Activated T-cell treated with anti-CD3 and anti-CD28 coated beads for 1 hour (primary cell): ENCODE measurements around the gene PLAAT3.
"Not testable (repeated sequence)": the region's sequence is repeated elsewhere in the genome, so short reads cannot be mapped to it uniquely, and the experiment has no call there.

Source experiments
- DNase-seq: peaks from one replicate; pipeline ENCODE4 v3.0.0-alpha.2; 2020; ENCODE audit warnings: low read depth

The PLAAT3 gene

DNA sequence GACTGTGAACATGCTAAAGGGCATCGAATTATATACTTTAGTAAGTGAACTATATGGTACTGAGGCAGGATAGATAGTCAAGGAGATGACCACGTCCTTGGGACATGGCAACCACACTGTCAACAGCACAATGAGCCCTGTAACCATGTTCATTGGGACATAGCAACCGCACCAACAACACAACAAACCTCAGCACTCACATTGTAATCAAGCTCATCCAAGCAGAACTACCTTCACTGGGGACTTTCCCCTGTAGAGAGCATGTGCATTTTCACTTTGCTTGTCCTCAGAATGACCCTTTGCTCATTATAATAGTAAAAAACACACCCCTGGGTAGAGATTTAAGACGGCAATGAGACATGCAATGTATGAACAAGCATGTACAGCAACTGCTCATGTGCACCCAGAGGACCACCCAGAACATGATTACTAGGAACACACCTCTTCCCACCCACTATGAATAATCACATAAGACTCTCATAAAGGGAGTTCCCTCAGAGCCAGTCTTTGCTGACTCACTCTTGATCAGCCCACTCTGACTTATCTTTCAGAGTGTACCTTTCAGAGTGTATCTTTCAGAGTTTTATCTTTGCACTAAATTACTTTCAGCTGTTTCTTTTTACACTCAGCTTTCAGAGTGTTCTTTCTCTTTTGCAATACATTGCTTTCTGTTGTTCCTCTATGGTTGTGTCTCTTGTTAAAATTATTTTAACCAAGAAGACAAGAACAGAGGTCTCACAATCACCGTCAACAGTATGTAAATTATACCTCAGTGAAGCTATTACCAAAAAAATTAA lies 47.0 kb downstream of the PLAAT3 start:
- peak; percentile 39 for DNase-seq

DNA sequence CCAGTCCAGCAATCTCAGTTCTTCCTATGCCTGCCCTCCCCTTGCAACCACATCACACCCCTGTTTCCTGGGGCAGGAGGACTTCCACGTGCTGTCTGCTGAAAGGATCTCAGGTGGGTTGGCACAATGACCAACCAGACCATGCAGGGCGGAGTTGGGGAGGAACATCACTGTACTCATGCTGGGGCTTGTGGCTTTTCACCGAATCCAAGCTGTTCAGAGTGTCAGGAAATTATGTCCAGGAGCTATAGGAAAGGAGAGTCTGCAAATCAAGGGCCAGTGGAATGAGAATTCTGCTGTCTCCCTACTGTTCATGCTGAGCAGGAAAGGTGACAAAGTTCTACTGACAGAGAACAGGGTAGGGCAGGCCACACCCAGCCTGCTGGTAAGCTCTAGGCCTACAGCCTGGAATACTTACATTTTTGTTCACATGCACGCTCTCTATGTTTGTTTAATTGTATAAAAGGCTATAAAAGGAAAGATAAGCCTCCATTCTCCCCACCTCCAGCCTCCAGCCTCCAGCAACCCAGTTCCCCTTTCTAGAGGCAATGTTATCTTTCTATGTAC lies 49.4 kb downstream of the PLAAT3 start:
- DNase-seq: no peak

DNA sequence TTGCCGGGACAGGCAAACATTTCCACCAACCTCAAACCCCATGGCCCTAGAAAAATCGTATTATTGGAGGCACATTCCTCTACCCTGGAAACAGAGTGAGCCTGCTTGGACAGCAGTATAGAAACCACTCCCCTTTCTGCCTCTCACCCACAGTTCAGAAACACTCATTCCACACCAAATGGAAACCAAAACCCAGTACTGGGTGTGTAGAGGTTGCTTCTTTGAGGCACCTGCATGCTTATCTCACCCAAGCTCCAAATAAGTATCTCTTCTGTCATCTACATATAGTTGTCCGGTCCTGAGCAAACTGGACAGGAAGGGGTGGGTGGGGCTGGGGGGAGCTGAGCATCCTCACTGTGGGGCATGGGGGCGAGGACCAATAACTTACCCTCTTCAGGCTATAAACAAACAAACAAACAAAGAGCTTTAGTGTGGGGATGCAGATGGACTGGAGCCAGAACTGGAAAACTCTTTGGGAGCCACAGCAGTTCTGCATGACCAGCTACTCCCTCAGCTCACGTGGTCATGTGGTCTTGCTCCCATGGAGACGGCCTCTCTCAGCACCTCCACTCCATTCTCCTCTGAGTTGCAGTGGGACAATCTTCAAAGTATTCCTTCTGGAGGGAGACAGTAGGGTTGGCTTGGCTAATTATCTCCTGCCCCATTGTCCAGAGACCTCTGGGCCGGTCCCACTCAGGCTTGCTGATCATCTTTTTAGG lies 50.0 kb downstream of the PLAAT3 start:
- DNase-seq: no peak

DNA sequence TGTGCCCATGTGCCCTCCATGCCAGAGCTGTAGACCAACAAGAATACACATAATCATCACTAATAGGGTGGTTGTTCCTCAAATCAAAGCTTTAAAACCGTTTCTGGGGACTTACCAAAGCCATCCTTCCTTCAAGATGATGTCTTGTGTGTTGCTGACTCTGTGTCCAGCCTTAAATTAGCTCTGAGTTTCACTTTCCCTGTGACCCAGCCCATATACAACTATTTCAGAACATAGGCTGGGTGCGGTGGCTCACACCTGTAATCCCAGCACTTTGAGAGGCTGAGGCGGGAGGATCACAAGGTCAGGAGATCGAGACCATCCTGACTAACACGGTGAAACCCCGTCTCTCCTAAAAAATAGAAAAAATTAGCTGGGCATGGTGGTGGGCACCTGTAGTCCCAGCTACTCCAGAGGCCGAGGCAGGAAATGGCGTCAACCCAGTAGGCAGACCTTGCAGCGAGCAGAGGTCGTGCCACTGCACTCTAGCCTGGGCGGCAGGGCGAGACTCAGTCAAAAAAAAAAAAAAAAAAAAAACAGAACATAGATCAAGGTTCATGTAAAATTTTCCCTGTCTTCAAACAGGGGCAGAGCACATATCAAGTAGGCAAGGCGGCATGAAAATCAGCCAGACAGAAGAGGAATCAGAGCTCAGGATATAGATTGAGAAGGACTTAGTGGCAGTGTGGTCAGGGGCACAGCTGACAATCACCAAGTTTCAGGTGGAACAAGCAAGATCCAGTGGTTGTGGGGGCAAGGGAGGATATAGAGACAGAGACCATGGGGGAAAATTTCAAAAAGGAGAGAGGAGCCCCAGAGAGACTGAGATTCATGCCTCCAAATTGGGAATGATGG lies 50.8 kb downstream of the PLAAT3 start, which contains the start of gene PLAAT2:
Gene PLAAT2, minus strand, starts transcription at position 179 of the 855 bp plus-strand sequence. Its CDS starts 55 bp downstream, at position 124.
- DNase-seq: no peak

DNA sequence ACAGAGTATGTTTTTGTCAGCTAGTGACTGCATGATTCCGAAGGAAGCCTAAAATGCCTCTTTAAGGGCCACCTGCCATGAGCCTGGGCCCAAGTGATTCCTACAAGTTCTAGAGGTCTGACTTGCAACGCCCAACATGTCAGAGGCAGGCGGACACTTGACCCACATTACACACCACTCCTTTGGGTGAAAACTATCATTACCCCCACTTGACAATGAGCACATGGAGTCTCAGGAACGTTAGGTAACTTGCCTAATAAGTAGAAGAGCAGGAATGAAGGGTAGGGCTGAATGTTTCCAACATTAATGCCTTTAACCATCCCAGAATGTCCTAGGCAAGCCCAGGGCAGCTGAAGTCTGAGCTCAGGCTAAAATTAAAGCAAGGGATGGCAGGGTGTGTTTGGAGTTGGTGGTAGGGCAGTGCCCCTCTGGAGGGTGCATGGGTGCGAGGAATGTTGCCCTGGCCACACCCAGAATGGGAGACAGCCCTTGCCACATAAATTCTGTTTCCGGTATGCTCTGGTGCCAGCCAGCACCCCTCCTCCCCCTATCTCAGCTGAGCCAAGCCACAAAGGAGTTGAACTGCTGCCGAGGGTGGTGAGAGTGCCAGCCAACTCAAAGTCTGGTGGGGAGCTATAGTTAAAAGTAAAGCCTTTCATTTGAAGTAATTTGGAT lies 53.6 kb downstream of the PLAAT3 start:
- no peak for DNase-seq

DNA sequence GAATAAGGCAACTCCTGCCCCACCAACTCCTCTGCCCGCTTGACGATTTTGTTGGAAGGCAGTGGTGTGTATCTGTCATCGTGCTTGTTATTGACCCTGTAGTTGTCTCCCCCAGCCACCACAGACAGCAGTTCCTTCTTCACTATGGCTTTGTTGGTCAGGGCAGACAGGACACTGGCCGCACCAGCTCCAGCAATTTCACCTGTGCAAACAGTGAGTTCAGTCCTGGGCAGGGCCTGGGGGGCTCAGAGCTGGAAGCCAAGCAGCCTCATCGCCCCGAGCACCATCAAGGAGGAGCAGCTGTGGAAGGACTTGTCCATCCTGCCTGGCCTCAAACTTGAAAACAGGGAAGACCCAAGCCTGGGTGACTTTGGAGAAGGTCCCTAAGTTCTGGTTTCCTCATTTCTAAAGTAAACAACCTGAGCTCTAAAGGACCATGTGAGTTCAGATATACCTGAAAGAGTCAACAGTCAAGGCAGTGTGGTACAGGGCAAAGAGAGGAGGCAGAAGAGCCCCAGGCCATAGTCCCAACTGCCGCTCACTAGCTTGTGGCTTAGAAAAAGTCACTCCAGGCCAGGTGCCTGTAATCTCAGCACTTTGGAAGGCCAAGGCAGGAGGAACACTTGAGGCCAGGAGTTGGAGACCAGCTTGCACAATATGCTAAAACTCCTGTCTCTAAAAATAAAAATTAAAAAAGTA lies 55.6 kb downstream of the PLAAT3 start:
- DNase-seq: no peak

DNA sequence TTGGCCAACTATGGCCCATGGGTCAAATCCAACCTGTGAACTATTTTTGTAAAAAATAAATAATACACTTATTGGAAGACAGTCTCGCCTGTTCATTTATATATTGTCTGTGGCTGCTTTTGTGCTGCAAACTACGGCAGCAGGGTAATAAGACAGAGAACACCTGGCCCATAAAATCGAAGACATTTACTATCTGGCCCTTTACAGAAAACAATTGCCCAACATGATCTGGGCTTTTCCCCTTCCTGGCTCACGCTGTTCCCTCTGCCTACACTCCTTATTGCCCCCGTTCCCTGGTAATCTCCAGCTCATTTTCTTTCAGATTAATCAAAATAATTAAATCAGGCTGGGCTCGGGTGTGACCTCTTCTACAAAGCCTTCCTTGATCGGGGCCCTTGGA lies 56.7 kb downstream of the PLAAT3 start:
- no peak for DNase-seq

DNA sequence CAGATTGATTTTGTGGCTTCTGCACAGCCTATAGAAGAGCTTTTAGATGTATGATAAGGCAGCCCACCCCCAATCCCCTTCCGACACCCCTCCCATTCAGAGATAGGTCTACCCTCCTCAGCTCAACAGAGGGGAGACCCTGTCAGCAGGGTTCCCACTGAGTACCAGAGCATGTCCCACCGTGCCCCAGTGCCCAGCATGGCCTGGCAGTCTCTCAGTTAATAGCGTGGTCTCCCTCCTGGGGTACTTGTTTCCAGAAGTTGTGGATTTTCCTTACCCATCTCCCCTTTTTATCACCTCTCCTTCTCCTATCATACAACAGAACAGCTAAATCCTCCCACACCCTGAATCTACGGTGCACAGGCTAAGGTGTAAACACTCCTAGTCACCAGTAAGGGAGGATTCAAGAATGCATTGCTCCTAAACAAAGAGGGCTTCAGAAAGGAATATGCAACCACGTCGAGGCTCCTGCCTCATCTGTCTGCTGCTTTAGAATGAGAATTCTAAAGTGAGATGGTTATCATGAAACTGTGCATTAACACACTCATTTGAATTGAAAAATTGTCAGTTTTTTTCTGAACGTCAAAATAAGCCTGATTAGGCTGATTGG lies 57.7 kb downstream of the PLAAT3 start:
- no peak for DNase-seq

DNA sequence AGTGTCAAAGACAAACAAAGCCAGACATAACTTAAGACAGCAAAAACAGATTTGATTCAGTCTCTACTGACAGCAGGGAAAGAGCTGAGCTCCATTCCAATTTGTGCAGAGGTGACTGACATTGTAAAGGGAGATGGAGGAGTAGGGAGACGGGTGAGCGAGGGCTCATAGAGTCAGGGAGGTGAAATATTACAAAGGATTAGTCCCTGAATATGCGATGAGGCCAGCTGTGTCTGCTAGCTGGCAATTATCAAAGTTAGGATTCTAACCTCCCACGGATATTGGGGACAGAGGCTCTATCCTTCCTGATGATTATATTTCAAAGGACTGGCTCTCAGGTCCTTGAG lies 59.4 kb downstream of the PLAAT3 start:
- DNase-seq: no peak

DNA sequence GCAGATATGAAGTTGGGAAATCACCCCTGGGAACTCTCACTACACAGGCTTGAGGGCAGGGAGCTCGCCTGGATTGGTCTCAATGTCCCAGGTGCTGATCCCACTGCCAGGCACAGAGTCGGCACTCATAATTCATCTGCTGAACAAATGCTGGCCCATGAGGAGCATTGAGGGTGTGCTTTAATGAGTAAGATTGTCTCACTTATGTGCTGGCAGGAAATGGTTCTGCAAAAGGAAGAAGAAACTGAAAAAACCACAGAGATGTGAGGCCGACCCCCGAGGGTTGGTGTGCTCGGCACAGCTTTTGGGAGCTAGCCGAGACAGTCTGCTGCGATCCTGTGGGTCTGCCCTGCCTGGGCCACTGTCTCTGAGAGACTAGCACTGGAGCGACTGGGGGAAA lies 60.5 kb downstream of the PLAAT3 start:
- no peak for DNase-seq

DNA sequence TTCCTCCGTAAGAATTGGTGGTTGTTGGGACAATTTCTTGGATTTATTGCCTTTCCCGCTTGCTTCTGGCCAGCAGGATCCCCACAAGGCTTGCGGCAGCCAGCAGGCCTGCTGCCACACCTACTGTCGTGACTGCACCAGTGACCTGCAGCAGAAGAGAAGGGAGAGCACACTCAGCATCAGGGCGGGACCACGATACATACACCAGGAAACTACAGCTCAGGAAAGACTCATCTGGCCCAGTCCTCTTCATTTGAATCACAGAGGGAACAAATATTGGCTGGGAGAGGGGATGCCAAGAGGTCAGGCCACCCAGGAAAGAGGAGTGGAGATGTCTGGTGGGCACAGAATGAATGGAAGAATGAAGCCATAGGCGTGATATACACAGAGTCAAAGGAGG lies 61.3 kb downstream of the PLAAT3 start:
- no peak for DNase-seq

DNA sequence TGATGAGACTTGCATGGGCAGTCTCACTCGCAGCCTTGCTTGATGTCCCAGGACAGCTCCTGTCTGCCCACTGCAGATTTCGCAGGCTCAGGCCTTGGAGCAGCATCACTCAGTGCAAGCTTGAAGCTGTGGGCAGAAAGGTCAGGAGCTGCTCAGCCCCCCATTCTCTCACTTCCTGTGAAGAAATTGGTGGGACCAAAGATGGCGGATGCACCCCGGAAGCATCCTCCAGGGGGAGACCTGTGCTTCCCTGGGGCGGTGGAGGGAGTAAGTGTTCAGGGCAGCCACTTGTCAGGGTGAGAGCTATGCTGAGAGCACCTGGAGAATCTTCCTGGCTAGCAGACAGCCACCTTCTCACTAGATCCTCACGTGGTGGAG lies 62.4 kb downstream of the PLAAT3 start:
- no peak for DNase-seq

DNA sequence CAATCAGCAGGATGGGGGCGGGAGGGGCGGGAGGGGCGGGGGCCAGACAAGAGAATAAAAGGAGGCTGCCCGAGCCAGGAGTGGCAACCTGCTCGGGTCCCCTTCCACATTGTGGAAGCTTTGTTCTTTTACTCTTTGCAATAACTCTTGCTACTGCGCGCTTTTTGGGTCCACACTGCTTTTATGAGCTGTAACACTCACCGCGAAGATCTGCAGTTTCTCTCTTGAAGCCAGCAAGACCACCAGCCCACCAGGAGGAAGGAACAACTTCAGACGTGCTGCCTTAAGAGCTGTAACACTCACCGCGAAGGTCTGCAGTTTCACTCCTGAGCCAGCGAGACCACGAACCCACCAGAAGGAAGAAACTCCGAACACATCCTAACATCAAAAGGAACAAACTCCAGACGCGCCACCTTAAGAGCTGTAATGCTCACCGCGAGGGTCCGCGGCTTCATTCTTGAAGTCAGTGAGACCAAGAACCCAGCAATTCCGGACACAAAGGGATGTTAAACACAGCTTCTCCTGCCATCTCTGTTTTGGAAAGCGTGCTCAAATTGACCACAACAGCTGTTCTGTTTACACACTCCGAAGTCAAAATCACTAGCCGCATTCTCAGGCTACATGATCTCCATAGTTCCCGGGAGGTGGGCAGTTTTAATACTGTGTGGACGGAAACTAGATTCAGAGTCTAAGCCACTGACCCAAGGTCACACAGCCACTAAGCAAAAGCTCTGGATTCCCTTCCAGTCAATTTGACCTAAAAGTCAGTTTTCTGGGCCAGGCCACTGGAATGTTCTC lies 62.9 kb downstream of the PLAAT3 start:
- no peak for DNase-seq

DNA sequence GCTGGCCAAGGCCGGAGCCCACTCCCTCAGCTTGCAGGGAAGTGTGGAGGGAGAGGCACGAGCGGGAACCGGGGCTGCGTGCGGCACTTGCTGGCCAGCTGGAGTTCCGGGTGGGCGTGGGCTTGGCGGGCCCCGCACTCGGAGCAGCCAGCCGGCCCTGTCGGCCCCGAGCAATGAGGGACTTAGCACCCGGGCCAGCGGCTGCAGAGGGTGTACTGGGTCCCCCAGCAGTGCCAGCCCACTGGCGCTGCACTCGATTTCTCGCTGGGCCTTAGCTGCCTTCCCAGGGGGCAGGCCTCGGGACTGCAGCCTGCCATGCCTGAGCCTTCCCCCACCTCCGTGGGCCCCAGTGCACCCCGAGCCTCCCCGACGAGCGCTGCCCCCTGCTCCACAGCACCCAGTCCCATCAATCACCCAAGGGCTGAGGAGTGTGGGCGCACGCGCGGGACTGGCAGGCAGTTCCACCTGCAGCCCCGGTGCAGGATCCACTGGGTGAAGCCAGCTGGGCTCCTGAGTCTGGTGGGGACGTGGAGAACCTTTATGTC lies 64.0 kb downstream of the PLAAT3 start:
- not testable (repeated sequence) for DNase-seq

DNA sequence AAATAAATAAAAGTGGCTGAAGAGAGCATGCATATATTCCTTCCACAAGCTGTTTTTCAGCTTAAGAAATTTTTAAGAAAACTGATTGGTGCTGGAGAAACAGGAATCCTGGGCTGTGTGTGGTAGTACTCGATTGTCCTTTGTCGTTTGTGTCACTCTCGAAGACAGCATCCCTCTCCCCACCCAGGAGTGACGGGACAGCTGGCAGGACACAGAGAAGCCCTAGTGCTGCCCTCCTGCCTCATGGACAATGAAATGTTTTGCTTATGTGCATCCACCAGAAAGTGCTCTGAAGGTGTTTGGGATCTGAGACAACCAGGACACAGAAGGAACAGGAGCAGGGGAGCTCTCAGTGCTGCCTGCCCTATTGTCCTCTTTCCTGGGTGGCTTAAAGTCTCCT lies 64.8 kb downstream of the PLAAT3 start:
- DNase-seq: no peak

DNA sequence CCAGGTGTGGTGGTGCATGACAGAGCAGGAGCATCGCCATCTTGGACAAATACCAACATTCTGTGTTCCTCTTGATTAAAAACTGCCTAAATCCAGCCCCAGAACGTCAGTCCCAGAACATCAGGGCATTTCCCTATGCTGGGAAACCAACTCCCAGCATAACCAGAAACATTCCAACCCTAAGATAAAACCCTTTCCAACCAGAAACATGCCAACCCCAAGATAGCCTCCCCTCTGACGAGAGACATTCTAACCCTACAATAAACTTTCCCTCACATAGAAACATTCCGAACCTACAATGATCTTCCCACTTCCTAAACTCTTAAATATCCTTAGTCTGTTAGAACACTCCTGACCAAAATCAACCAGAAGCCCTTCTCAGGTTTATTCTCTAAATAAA lies 66.1 kb downstream of the PLAAT3 start:
- DNase-seq: no peak

DNA sequence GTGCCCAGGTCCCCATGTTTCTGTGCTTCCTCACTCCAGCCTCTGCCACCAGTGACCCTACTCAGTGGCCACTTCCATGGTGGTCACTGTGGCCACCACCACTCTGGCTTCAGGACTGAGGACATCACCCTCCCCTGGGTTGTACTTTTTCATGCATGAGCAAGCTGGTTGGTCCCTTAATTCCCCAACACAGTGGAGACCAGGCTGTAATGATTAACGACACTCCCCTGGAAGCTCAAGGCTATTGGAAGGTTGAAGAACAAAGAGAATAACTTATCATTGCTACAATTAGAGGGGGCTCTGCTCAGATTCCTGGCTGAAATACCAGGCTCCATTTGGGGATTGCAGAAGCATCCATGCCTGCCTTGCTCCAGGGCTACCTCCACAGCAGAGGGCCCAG lies 67.2 kb downstream of the PLAAT3 start:
- DNase-seq: no peak

DNA sequence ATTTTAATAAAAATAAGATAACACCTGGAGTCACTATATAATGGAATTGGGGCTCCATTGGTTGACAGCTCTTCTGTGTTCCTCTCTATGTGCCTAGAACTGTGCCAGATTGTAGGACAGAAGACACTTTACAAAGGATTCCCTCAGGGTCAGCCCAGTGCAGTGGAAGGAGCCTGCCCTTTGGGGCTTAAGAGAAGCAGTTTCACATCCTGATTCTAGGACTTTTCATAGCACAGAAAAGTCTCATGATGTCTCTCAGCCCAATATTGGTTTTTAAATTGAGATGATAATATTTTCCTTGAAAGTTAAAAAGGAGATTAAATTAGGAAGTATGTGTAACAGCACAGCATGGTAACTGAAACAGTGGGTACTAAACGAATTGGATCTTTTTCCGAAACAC lies 70.5 kb downstream of the PLAAT3 start:
- DNase-seq: no peak

DNA sequence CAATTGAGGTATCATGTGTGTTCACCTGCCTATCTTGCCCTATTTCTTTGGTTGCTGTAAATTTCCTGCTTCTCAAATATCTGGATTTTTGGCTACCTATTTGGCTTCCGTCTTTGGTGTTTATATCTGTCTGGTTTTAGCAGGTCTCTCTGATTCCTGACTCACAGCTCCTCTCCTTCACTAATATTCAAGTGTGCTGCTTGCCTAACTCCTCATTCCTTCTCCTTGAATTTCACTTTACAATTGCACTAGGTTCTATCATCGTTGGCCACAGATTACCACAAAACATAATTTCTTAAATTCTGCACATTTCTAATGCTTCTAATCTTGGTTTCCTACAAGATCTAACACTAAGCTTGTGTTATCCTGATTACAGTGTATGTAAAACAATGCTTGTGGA lies 71.7 kb downstream of the PLAAT3 start:
- not testable (repeated sequence) for DNase-seq
